Stimulated activated effector memory CD8-positive, alpha-beta T cell treated with anti-CD3 and anti-CD28 coated beads, Interleukin-12 subunit alpha, Interleukin-12 subunit beta, amount 100 ng/mL, for 72 hours (primary cell): ENCODE measurements around the gene TFDP2.

Experiments
- ATAC-seq: fragments of 150-1000 bp; cut with Tn5 transposase; 2 replicates; pipeline ENCODE4 v1.10.0; 2021
- DNase-seq, 2 donors: peaks; one replicate each; pipeline ENCODE4 v3.0.0; 2021 to 2022; ENCODE audit warnings: low spot score in 2 of 2
- H3K27ac Mint-ChIP-seq: one replicate; pipeline ENCODE4 v1.8.0; 2022; ENCODE audit warnings: mild to moderate bottlenecking, mixed read lengths
- H3K36me3 Mint-ChIP-seq: one replicate; pipeline ENCODE4 v1.8.0; 2022; ENCODE audit warnings: mild to moderate bottlenecking, mixed read lengths
- H3K4me1 Mint-ChIP-seq: one replicate; pipeline ENCODE4 v1.8.0; 2022; ENCODE audit warnings: mixed read lengths
- H3K4me3 Mint-ChIP-seq: one replicate; pipeline ENCODE4 v1.8.0; 2022; ENCODE audit warnings: mild to moderate bottlenecking, mixed read lengths
- H3K9me3 Mint-ChIP-seq: one replicate; pipeline ENCODE4 v1.8.0; 2022; ENCODE audit warnings: mixed read lengths

TFDP2 gene

GRCh38 chr3:142148792-142149672 lies at the start of gene TFDP2:
Gene TFDP2 (minus strand): TSS chr3:142149544. CDS start chr3:142101749, 47,795 bp downstream.
- DNase-seq (peak; percentile 78 to 92), ATAC-seq (peak; percentile 100)
- Mint-ChIP-seq H3K27ac (peak within 1 kb of the TSS; percentile 89), H3K36me3 (no peaks in the 10 kb centered on the region), H3K9me3 (no peaks in the 10 kb centered on the region), H3K4me3 (peak within 1 kb of the TSS; percentile 79), H3K4me1 (peaks cover 32% of the 10 kb centered on the region)

- no peak for DNase-seq
- Mint-ChIP-seq H3K27ac (no peak overlapping the region), H3K4me1 (no peaks in the 10 kb centered on the region), H3K36me3 (peaks cover 48% of the 10 kb centered on the region), H3K4me3 (no peak overlapping the region), H3K9me3 (no peaks in the 10 kb centered on the region)
- no peak for ATAC-seq
These were observed 39.5 kb upstream of the TFDP2 start for GRCh38 chr3:142188846-142189245.

- Mint-ChIP-seq H3K27ac (no peak overlapping the region), H3K9me3 (no peaks in the 10 kb centered on the region), H3K36me3 (peaks cover 60% of the 10 kb centered on the region), H3K4me3 (no peak overlapping the region), H3K4me1 (no peaks in the 10 kb centered on the region)
- ATAC-seq (no peak), DNase-seq (peak in 1 of 2 donors; percentile 56)
These were observed 31.5 kb upstream of the TFDP2 start for GRCh38 chr3:142180761-142181362.

- no peak for ATAC-seq
- Mint-ChIP-seq H3K36me3 (peaks cover 57% of the 10 kb centered on the region), H3K4me3 (no peak overlapping the region), H3K27ac (peak overlapping the region; percentile 24), H3K4me1 (no peaks in the 10 kb centered on the region), H3K9me3 (no peaks in the 10 kb centered on the region)
- DNase-seq: no peak
These were observed 26.1 kb upstream of the TFDP2 start for GRCh38 chr3:142175478-142175877.

GRCh38 chr3:142174559-142174958 lies 25.2 kb upstream of the TFDP2 start:
- Mint-ChIP-seq H3K9me3 (no peaks in the 10 kb centered on the region), H3K36me3 (peaks cover 61% of the 10 kb centered on the region), H3K27ac (peak overlapping the region; percentile 24), H3K4me3 (no peak overlapping the region), H3K4me1 (no peaks in the 10 kb centered on the region)
- ATAC-seq (peak; percentile 11), DNase-seq (no peak)

- Mint-ChIP-seq H3K4me3 (no peak overlapping the region), H3K4me1 (no peaks in the 10 kb centered on the region), H3K27ac (peak overlapping the region; percentile 39), H3K36me3 (peaks cover 65% of the 10 kb centered on the region), H3K9me3 (no peaks in the 10 kb centered on the region)
- ATAC-seq (no peak), DNase-seq (no peak)
These were observed 19.2 kb upstream of the TFDP2 start for GRCh38 chr3:142168514-142168913.

- no peaks in the 10 kb centered on the region for H3K9me3 Mint-ChIP-seq
- H3K4me3 Mint-ChIP-seq: no peak overlapping the region
- ATAC-seq: no peak
- no peak overlapping the region for H3K27ac Mint-ChIP-seq
- H3K4me1 Mint-ChIP-seq: no peaks in the 10 kb centered on the region
- peaks cover 62% of the 10 kb centered on the region for H3K36me3 Mint-ChIP-seq
- DNase-seq: no peak
These were observed 15.8 kb upstream of the TFDP2 start for GRCh38 chr3:142165194-142165593.

- H3K27ac Mint-ChIP-seq: no peak overlapping the region
- no peaks in the 10 kb centered on the region for H3K4me1 Mint-ChIP-seq
- peaks cover 19% of the 10 kb centered on the region for H3K36me3 Mint-ChIP-seq
- ATAC-seq: no peak
- no peak overlapping the region for H3K4me3 Mint-ChIP-seq
- DNase-seq: no peak
- H3K9me3 Mint-ChIP-seq: no peaks in the 10 kb centered on the region
These were observed 9.9 kb upstream of the TFDP2 start for GRCh38 chr3:142159083-142159740.

GRCh38 chr3:142154186-142154585 lies 4.8 kb upstream of the TFDP2 start:
- ATAC-seq (no peak), DNase-seq (no peak)
- H3K36me3 Mint-ChIP-seq: no peaks in the 10 kb centered on the region
- peaks cover 6% of the 10 kb centered on the region for H3K4me1 Mint-ChIP-seq
- no peak overlapping the region for H3K27ac Mint-ChIP-seq
- no peak overlapping the region for H3K4me3 Mint-ChIP-seq
- H3K9me3 Mint-ChIP-seq: no peaks in the 10 kb centered on the region

- no peaks in the 10 kb centered on the region for H3K9me3 Mint-ChIP-seq
- no peak for ATAC-seq
These were observed 3.0 kb upstream of the TFDP2 start for GRCh38 chr3:142152384-142152783.

GRCh38 chr3:142151828-142152227 lies 2.5 kb upstream of the TFDP2 start:
- Mint-ChIP-seq H3K9me3 (no peaks in the 10 kb centered on the region), H3K27ac (no peak overlapping the region), H3K4me1 (peaks cover 23% of the 10 kb centered on the region), H3K4me3 (no peak overlapping the region), H3K36me3 (no peaks in the 10 kb centered on the region)
- DNase-seq (no peak), ATAC-seq (no peak)

More at GRCh38 chr3:142152384-142152783, 3.0 kb upstream of the TFDP2 start:
- H3K4me3 Mint-ChIP-seq: no peak overlapping the region
- peaks cover 20% of the 10 kb centered on the region for H3K4me1 Mint-ChIP-seq
- H3K27ac Mint-ChIP-seq: no peak overlapping the region
- no peaks in the 10 kb centered on the region for H3K36me3 Mint-ChIP-seq
- DNase-seq: no peak

- H3K36me3 Mint-ChIP-seq: no peaks in the 10 kb centered on the region
- peaks cover 23% of the 10 kb centered on the region for H3K4me1 Mint-ChIP-seq
- no peak for ATAC-seq
- no peak for DNase-seq
- no peak overlapping the region for H3K4me3 Mint-ChIP-seq
- no peak overlapping the region for H3K27ac Mint-ChIP-seq
- H3K9me3 Mint-ChIP-seq: no peaks in the 10 kb centered on the region
These were observed 1.9 kb upstream of the TFDP2 start for GRCh38 chr3:142151240-142151639.

GRCh38 chr3:142150271-142150670 lies 927 bp upstream of the TFDP2 start:
- Mint-ChIP-seq H3K4me1 (peaks cover 23% of the 10 kb centered on the region), H3K36me3 (no peaks in the 10 kb centered on the region), H3K9me3 (no peaks in the 10 kb centered on the region), H3K27ac (peak overlapping the region; percentile 89), H3K4me3 (peak overlapping the region; percentile 79)
- no peak for ATAC-seq
- no peak for DNase-seq

GRCh38 chr3:142149673-142149992 lies 289 bp upstream of the TFDP2 start:
- Mint-ChIP-seq H3K27ac (peak overlapping the region; percentile 89), H3K36me3 (no peaks in the 10 kb centered on the region), H3K4me1 (peaks cover 29% of the 10 kb centered on the region), H3K4me3 (peak overlapping the region; percentile 79), H3K9me3 (no peaks in the 10 kb centered on the region)
- DNase-seq (no peak), ATAC-seq (no peak)

- ATAC-seq (no peak), DNase-seq (no peak)
These were observed 1.1 kb downstream of the TFDP2 start for GRCh38 chr3:142148044-142148791.

More at GRCh38 chr3:142148044-142148791, 1.1 kb downstream of the TFDP2 start:
- Mint-ChIP-seq H3K36me3 (no peaks in the 10 kb centered on the region), H3K27ac (peak overlapping the region; percentile 89), H3K9me3 (no peaks in the 10 kb centered on the region), H3K4me3 (peak overlapping the region; percentile 79), H3K4me1 (peaks cover 32% of the 10 kb centered on the region)
